Gastrocnemius medialis (tissue), 4 donors: Measurements from ENCODE around the gene TRIM41. TPM values are rescaled to one million over a fixed set of nuclear protein-coding genes. Genes with fewer than 3 reads are reported as not detected.

Experiments used
- ATAC-seq, 2 donors: fragments of 150-250 bp; one replicate each; pipeline ENCODE4 v1.9.1; 2016
- DNase-seq, 2 donors: peaks; one replicate each; pipeline ENCODE4 v3.0.0-alpha.2; 2019
- H3K27ac ChIP-seq, 4 donors: fragments of 200-600 bp; sonication (generic); 1 replicate in 1 of 4; 2 replicates in 3 of 4; pipeline ENCODE4 v1.5.1; 2016 to 2018; ENCODE audit warnings: mild to moderate bottlenecking in 2 of 4, moderate library complexity in 1 of 4
- H3K27me3 ChIP-seq, 3 donors: fragments of 200-600 bp; sonication (generic) in 2 of 3; 1 replicate in 1 of 3; 2 replicates in 2 of 3; pipeline versions ENCODE4 v1.5.1 to v1.6.0; 2016 to 2019; ENCODE audit warnings: mild to moderate bottlenecking in 1 of 3, moderate library complexity in 1 of 3
- H3K36me3 ChIP-seq, 2 donors: fragments of 200-600 bp; sonication (generic) in 1 of 2; one replicate each; pipeline ENCODE4 v1.5.1; 2017 to 2018
- H3K4me1 ChIP-seq, 2 donors: fragments of 200-600 bp; sonication (generic) in 1 of 2; one replicate each; pipeline ENCODE4 v1.5.1; 2016 to 2017; ENCODE audit warnings: mild to moderate bottlenecking in 2 of 2
- H3K4me3 ChIP-seq, 4 donors: fragments of 200-600 bp; sonication (generic) in 3 of 4; 1 replicate in 1 of 4; 2 replicates in 3 of 4; pipeline ENCODE4 v1.5.1; 2016 to 2019; ENCODE audit warnings: mild to moderate bottlenecking in 2 of 4
- H3K9me3 ChIP-seq, 3 donors: fragments of 200-600 bp; sonication (generic) in 2 of 3; 1 replicate in 1 of 3; 2 replicates in 2 of 3; pipeline ENCODE4 v1.5.1; 2016 to 2019
- CTCF ChIP-seq, 5 experiments: fragments of 450-650 bp in 3 of 5; fragments of 200-600 bp in 2 of 5; sonication (generic) in 2 of 5; IDR thresholded peaks in 4 of 5; conservative IDR thresholded peaks in 1 of 5; 1 replicate in 4 of 5; 2 replicates in 1 of 5; pipeline ENCODE4 v1.5.1; 2016 to 2019; ENCODE audit warnings: antibody characterized with exemption in 5 of 5, mild to moderate bottlenecking in 3 of 5, moderate library complexity in 3 of 5
- POLR2A ChIP-seq, 2 donors: fragments of 450-650 bp; IDR thresholded peaks; one replicate each; pipeline ENCODE4 v1.6.1; 2017; ENCODE audit warnings: antibody characterized with exemption in 2 of 2, mild to moderate bottlenecking in 2 of 2, moderate library complexity in 2 of 2
- in situ Hi-C, 4 donors: fragments of 200-750 bp; cut with MboI; loops; one replicate each; pipeline versions ENCODE4 v1.15.0 to v1.8.0; 2017; ENCODE audit warnings: low sequenced_read_pairs in 4 of 4
- intact Hi-C: fragments of 100-400 bp; cut with DNase I; formaldehyde crosslinking; loops from one replicate; pipeline ENCODE4 v1.15.1; 2023; ENCODE audit warnings: low total_unique reads
- total RNA-seq, 4 donors: library from RNA; depleted of rRNA; stranded (reverse); fragments of >200 nt; gene quantifications; one replicate each; pipeline versions ENCODE4 v1.1.0 to v1.2.3, GENCODE V29; 2016

Gene TRIM41
- total RNA-seq, 4 donors from 2014 or later: 15.6 to 23.5 (median 21.6) TPM

- no peaks in the 10 kb centered on the region for H3K9me3 ChIP-seq
- DNase-seq (no peak), ATAC-seq (no peak)
- no peaks in the 10 kb centered on the region for H3K27me3 ChIP-seq
- peak overlapping the region; percentile 88 to 100 (median 94) for H3K4me3 ChIP-seq
- H3K27ac ChIP-seq: peak overlapping the region; percentile 95 to 100 (median 99)
- peaks cover 58 to 66% of the 10 kb centered on the region in 2 donors for H3K4me1 ChIP-seq
- no peak for TF ChIP-seq CTCF (IDR thresholded peaks at IDR 0.05 in 4 of 5, conservative IDR thresholded peaks at IDR 0.05 in 1 of 5)
- no peak for TF ChIP-seq POLR2A (IDR thresholded peaks at IDR 0.05)
- H3K36me3 ChIP-seq: peaks cover 0 to 13% of the 10 kb centered on the region in 2 donors
- in situ Hi-C loops: loop anchor here in 2 of 4 donors (10.0 kb wide), 1 partner anchor 75 kb away; no protein-coding TSS in a partner anchor
- intact Hi-C loops: loop anchor here (2.0 to 10.0 kb wide), 3 partner anchors 13 to 765 kb away; partner anchors contain the start of genes CNOT6 and ZFP62
These were observed 37.1 kb downstream of the TRIM41 start for GRCh38 chr5:181259974-181260719.

- in situ Hi-C loops (loop anchor here in 2 of 4 donors (10.0 kb wide), 1 partner anchor 76 kb away; no protein-coding TSS in a partner anchor), intact Hi-C loops (loop anchor here (1.0 to 10.0 kb wide), 6 partner anchors 14 to 766 kb away; partner anchors contain the start of genes CNOT6, TRIM41 and ZFP62)
- Histone ChIP-seq H3K27ac (peak within 1 kb of the TSS; percentile 95 to 100 (median 99)), H3K4me3 (peak within 1 kb of the TSS; percentile 88 to 100 (median 94)), H3K36me3 (peaks cover 0 to 13% of the 10 kb centered on the region in 2 donors), H3K9me3 (no peaks in the 10 kb centered on the region), H3K27me3 (no peaks in the 10 kb centered on the region), H3K4me1 (peaks cover 51 to 59% of the 10 kb centered on the region in 2 donors)
- ATAC-seq: peak; percentile 81 to 89
- DNase-seq: peak; percentile 89 to 92
- no peak for TF ChIP-seq CTCF (IDR thresholded peaks at IDR 0.05 in 4 of 5, conservative IDR thresholded peaks at IDR 0.05 in 1 of 5)
- peak; percentile 96 for TF ChIP-seq POLR2A (IDR thresholded peaks at IDR 0.05)
These were observed 37.7 kb downstream of the TRIM41 start, which contains the start of gene TRIM52 for GRCh38 chr5:181260720-181261319. Gene TRIM52, minus strand, starts transcription at chr5:181261143. Its CDS starts 330 bp downstream, at chr5:181260813.

GRCh38 chr5:181261320-181262049 is 38.4 kb downstream of the TRIM41 start:
- Histone ChIP-seq H3K4me1 (peaks cover 45 to 52% of the 10 kb centered on the region in 2 donors), H3K27me3 (no peaks in the 10 kb centered on the region), H3K36me3 (peaks cover 0 to 13% of the 10 kb centered on the region in 2 donors), H3K4me3 (peak overlapping the region; percentile 88 to 100 (median 94)), H3K27ac (peak overlapping the region; percentile 95 to 100 (median 99)), H3K9me3 (no peaks in the 10 kb centered on the region)
- intact Hi-C loops (loop anchor here (1.0 to 10.0 kb wide), 6 partner anchors 15 to 767 kb away; partner anchors contain the start of genes CNOT6, TRIM41 and ZFP62), in situ Hi-C loops (loop anchor here in 2 of 4 donors (10.0 kb wide), 1 partner anchor 77 kb away; no protein-coding TSS in a partner anchor)
- TF ChIP-seq CTCF (IDR thresholded peaks at IDR 0.05 in 4 of 5, conservative IDR thresholded peaks at IDR 0.05 in 1 of 5) (no peak), POLR2A (IDR thresholded peaks at IDR 0.05) (peak; percentile 14 to 45)
- peak in 1 of 2 donors; percentile 53 for DNase-seq
- peak; percentile 66 to 67 for ATAC-seq

GRCh38 chr5:181263633-181264032 is 40.6 kb downstream of the TRIM41 start:
- intact Hi-C loops (loop anchor here (10.0 kb wide), 2 partner anchors 399 to 769 kb away; partner anchors contain the start of genes CNOT6 and ZFP62), in situ Hi-C loops (loop anchor here in 2 of 4 donors (10.0 kb wide), 1 partner anchor 79 kb away; no protein-coding TSS in a partner anchor)
- H3K4me3 ChIP-seq: no peak overlapping the region
- ATAC-seq (no peak), DNase-seq (no peak)
- H3K27me3 ChIP-seq: no peaks in the 10 kb centered on the region
- peaks cover 0 to 13% of the 10 kb centered on the region in 2 donors for H3K36me3 ChIP-seq
- H3K4me1 ChIP-seq: peaks cover 25 to 32% of the 10 kb centered on the region in 2 donors
- TF ChIP-seq POLR2A (IDR thresholded peaks at IDR 0.05): no peak
- peak overlapping the region in 2 of 4 donors; percentile 98 to 100 for H3K27ac ChIP-seq
- H3K9me3 ChIP-seq: no peaks in the 10 kb centered on the region
